Endodermal cell (in vitro differentiated cells): Measurements from ENCODE around the gene ZNF318. TPM values are rescaled to one million over a fixed set of nuclear protein-coding genes. Genes with fewer than 3 reads are reported as not detected.

Source experiments
- DNase-seq: peaks from one replicate; pipeline ENCODE4 v3.0.0-alpha.2; 2017
- H3K27ac ChIP-seq: 2 replicates; pipeline ENCODE4 v1.5.1; 2013; ENCODE audit warnings: mild to moderate bottlenecking, low read depth, low read length, moderate library complexity
- H3K27me3 ChIP-seq: 2 replicates; pipeline ENCODE4 v1.6.1; 2013; ENCODE audit warnings: mild to moderate bottlenecking, low read length, moderate library complexity; ENCODE audit not compliant: insufficient read depth, control insufficient read depth, poor library complexity, severe bottlenecking
- H3K36me3 ChIP-seq: 2 replicates; pipeline ENCODE4 v1.7.0; 2013; ENCODE audit warnings: mild to moderate bottlenecking, low read length, moderate library complexity; ENCODE audit not compliant: control insufficient read depth, insufficient read depth
- H3K4me1 ChIP-seq: one replicate; pipeline ENCODE4 v1.7.0; 2013; ENCODE audit warnings: low read length; ENCODE audit not compliant: control insufficient read depth, insufficient read depth
- H3K4me3 ChIP-seq: 2 replicates; pipeline ENCODE4 v1.5.1; 2013; ENCODE audit warnings: mild to moderate bottlenecking, low read length, moderate library complexity
- H3K9ac ChIP-seq: 2 replicates; pipeline ENCODE4 v1.6.1; 2013; ENCODE audit warnings: mild to moderate bottlenecking, low read length, moderate library complexity; ENCODE audit not compliant: poor library complexity, severe bottlenecking; ENCODE audit errors: extremely low read depth
- H3K9me3 ChIP-seq: 2 replicates; pipeline ENCODE4 v1.6.1; 2013; ENCODE audit warnings: mild to moderate bottlenecking, low read length, moderate library complexity; ENCODE audit not compliant: control insufficient read depth
- H3K27ac Mint-ChIP-seq: 2 replicates; pipeline ENCODE4 v1.8.0; 2020; ENCODE audit warnings: mixed read lengths
- H3K27me3 Mint-ChIP-seq: 2 replicates; pipeline ENCODE4 v1.8.0; 2021; ENCODE audit warnings: mild to moderate bottlenecking, mixed read lengths; ENCODE audit not compliant: insufficient read depth
- H3K36me3 Mint-ChIP-seq: 2 replicates; pipeline ENCODE4 v1.8.0; 2020; ENCODE audit warnings: low read depth, mixed read lengths
- H3K4me1 Mint-ChIP-seq: 2 replicates; pipeline ENCODE4 v1.8.0; 2020; ENCODE audit warnings: mixed read lengths
- H3K4me3 Mint-ChIP-seq: 2 replicates; pipeline ENCODE4 v1.8.0; 2020; ENCODE audit warnings: mild to moderate bottlenecking, moderate library complexity, mixed read lengths
- H3K9me3 Mint-ChIP-seq: 2 replicates; pipeline ENCODE4 v1.8.0; 2020; ENCODE audit warnings: mild to moderate bottlenecking, mixed read lengths
- CTCF ChIP-seq: fragments of 200-600 bp; sonication (generic); conservative IDR thresholded peaks from 2 replicates; pipeline ENCODE4 v1.5.0; 2021; ENCODE audit warnings: antibody characterized with exemption, mild to moderate bottlenecking
- WGBS, 2 experiments: methylation state at CpG; one replicate each; pipeline versions ENCODE4 v1.1.5 to v1.1.7; 2013; ENCODE audit warnings: missing lambda C conversion rate in 2 of 2, mixed read lengths in 1 of 2; ENCODE audit not compliant: insufficient coverage in 1 of 2, insufficient read length in 1 of 2; 5-methylcytosine and 5-hydroxymethylcytosine counted together
- total RNA-seq, 2 donors: library from RNA; stranded (reverse); fragmentation: NEBNext Ultra II Directional in 1 of 2; extraction: Animal tissue kit (Norgen Biotek cat#: 25700) in 1 of 2; gene quantifications; 2 replicates in 1 of 2; 3 replicates in 1 of 2; pipeline ENCODE4 v1.2.1, GENCODE V29; 2021

Gene ZNF318
- total RNA-seq, 2 donors from 2014 or later, result 21.3 to 26.4 TPM

- H3K4me3 ChIP-seq, result no peak overlapping the region
- WGBS, 2 experiments, result 80 to 86% methylated on average over 2 to 3 of the region's 3 CpGs
- peaks cover 3% of the 10 kb centered on the region for H3K4me1 Mint-ChIP-seq
- no peak overlapping the region for H3K27ac Mint-ChIP-seq
- H3K9ac ChIP-seq, result no peak overlapping the region
- H3K27me3 Mint-ChIP-seq, result peaks cover 2% of the 10 kb centered on the region
- no peaks in the 10 kb centered on the region for H3K9me3 ChIP-seq
- H3K4me1 ChIP-seq, result peaks cover 3% of the 10 kb centered on the region
- TF ChIP-seq CTCF, result no peak
- H3K27ac ChIP-seq, result no peak overlapping the region
- no peak for DNase-seq
- no peaks in the 10 kb centered on the region for H3K36me3 Mint-ChIP-seq
- H3K4me3 Mint-ChIP-seq, result no peak overlapping the region
- H3K36me3 ChIP-seq, result no peaks in the 10 kb centered on the region
- no peaks in the 10 kb centered on the region for H3K27me3 ChIP-seq
- no peaks in the 10 kb centered on the region for H3K9me3 Mint-ChIP-seq
Observed at GRCh38 chr6:43294536-43294935, 74.9 kb downstream of the ZNF318 start.

- TF ChIP-seq CTCF, result no peak
- 89 to 90% methylated on average over 3 of the region's 3 CpGs for WGBS, 2 experiments
- Mint-ChIP-seq H3K4me3 (no peak overlapping the region), H3K27me3 (peaks cover 2% of the 10 kb centered on the region), H3K4me1 (peaks cover 3% of the 10 kb centered on the region), H3K27ac (no peak overlapping the region), H3K9me3 (no peaks in the 10 kb centered on the region), H3K36me3 (no peaks in the 10 kb centered on the region)
- H3K9ac ChIP-seq, result no peak overlapping the region
- no peak for DNase-seq
- H3K36me3 ChIP-seq, result no peaks in the 10 kb centered on the region
- no peak overlapping the region for H3K4me3 ChIP-seq
- H3K27me3 ChIP-seq, result no peaks in the 10 kb centered on the region
- H3K27ac ChIP-seq, result no peak overlapping the region
- no peaks in the 10 kb centered on the region for H3K9me3 ChIP-seq
- peaks cover 3% of the 10 kb centered on the region for H3K4me1 ChIP-seq
Observed at GRCh38 chr6:43293698-43294097, 75.7 kb downstream of the ZNF318 start.

- no peak overlapping the region for H3K27ac ChIP-seq
- H3K4me1 Mint-ChIP-seq, result peaks cover 8% of the 10 kb centered on the region
- WGBS, 2 experiments, result 88 to 100% methylated on average over 4 to 5 of the region's 5 CpGs
- no peaks in the 10 kb centered on the region for H3K27me3 ChIP-seq
- no peaks in the 10 kb centered on the region for H3K9me3 ChIP-seq
- H3K27ac Mint-ChIP-seq, result no peak overlapping the region
- no peaks in the 10 kb centered on the region for H3K9me3 Mint-ChIP-seq
- H3K36me3 ChIP-seq, result no peaks in the 10 kb centered on the region
- H3K4me1 ChIP-seq, result peaks cover 3% of the 10 kb centered on the region
- no peak for TF ChIP-seq CTCF
- no peak overlapping the region for H3K4me3 ChIP-seq
- H3K4me3 Mint-ChIP-seq, result no peak overlapping the region
- peaks cover 2% of the 10 kb centered on the region for H3K27me3 Mint-ChIP-seq
- no peaks in the 10 kb centered on the region for H3K36me3 Mint-ChIP-seq
- no peak for DNase-seq
- H3K9ac ChIP-seq, result no peak overlapping the region
Observed at GRCh38 chr6:43292763-43293318, 76.6 kb downstream of the ZNF318 start.
